GM21737 (cell line): ENCODE results near the gene TXNRD2.
"Not testable (repeated sequence)": the region's sequence is repeated elsewhere in the genome, so short reads cannot be mapped to it uniquely, and the experiment has no call there.

ENCODE experiments used
- ATAC-seq: cut with Tn5 transposase; IDR thresholded peaks from one replicate; pipeline ENCODE4 v1.9.1; 2021; ENCODE audit warnings: mild to moderate bottlenecking, moderate library complexity; ENCODE audit not compliant: unreplicated experiment

Gene TXNRD2

GRCh38 chr22:19926028-19926427 lies 15.6 kb downstream of the TXNRD2 start:
- not testable (repeated sequence) for ATAC-seq

- no peak for ATAC-seq
Measured at GRCh38 chr22:19923914-19924513, 17.6 kb downstream of the TXNRD2 start.

- no peak for ATAC-seq
Measured at GRCh38 chr22:19921544-19922081, 20.0 kb downstream of the TXNRD2 start.

GRCh38 chr22:19919701-19920363 lies 21.8 kb downstream of the TXNRD2 start:
- ATAC-seq: no peak

GRCh38 chr22:19918332-19919106 lies 23.1 kb downstream of the TXNRD2 start:
- no peak for ATAC-seq

GRCh38 chr22:19917389-19918138 lies 24.1 kb downstream of the TXNRD2 start:
- ATAC-seq: no peak

- ATAC-seq: no peak
Measured at GRCh38 chr22:19916941-19917340, 24.7 kb downstream of the TXNRD2 start.

GRCh38 chr22:19916006-19916405 lies 25.6 kb downstream of the TXNRD2 start:
- no peak for ATAC-seq

GRCh38 chr22:19915287-19915954 lies 26.2 kb downstream of the TXNRD2 start:
- no peak for ATAC-seq

GRCh38 chr22:19914201-19914943 lies 27.2 kb downstream of the TXNRD2 start:
- ATAC-seq: no peak

GRCh38 chr22:19913337-19913936 lies 28.2 kb downstream of the TXNRD2 start:
- ATAC-seq: no peak

- ATAC-seq: no peak
Measured at GRCh38 chr22:19912271-19912999, 29.2 kb downstream of the TXNRD2 start.

- no peak for ATAC-seq
Measured at GRCh38 chr22:19911540-19912270, 29.9 kb downstream of the TXNRD2 start.

- ATAC-seq: no peak
Measured at GRCh38 chr22:19910180-19910744, 31.4 kb downstream of the TXNRD2 start.

- ATAC-seq: no peak
Measured at GRCh38 chr22:19909350-19910179, 32.1 kb downstream of the TXNRD2 start.

GRCh38 chr22:19907902-19908301 lies 33.7 kb downstream of the TXNRD2 start:
- ATAC-seq: not testable (repeated sequence)

GRCh38 chr22:19906864-19907263 lies 34.8 kb downstream of the TXNRD2 start:
- ATAC-seq: not testable (repeated sequence)
